NT2/D1 (cell line): Measurements from ENCODE around the gene MPHOSPH8.
"Not testable (repeated sequence)": the region's sequence is repeated elsewhere in the genome, so short reads cannot be mapped to it uniquely, and the experiment has no call there.

Experiments
- DNase-seq: peaks from one replicate; pipeline ENCODE4 v3.0.0-alpha.2; 2011; ENCODE audit warnings: low read depth, low spot score
- H3K27me3 ChIP-seq: 2 replicates; pipeline ENCODE4 v1.6.0; 2011; ENCODE audit warnings: mild to moderate bottlenecking; ENCODE audit not compliant: insufficient read length, insufficient read depth
- H3K36me3 ChIP-seq: 2 replicates; pipeline ENCODE4 v1.6.1; 2011; ENCODE audit warnings: mild to moderate bottlenecking, low read length, mixed read lengths; ENCODE audit not compliant: insufficient read depth, insufficient read length
- H3K4me1 ChIP-seq: 2 replicates; pipeline ENCODE4 v1.5.1; 2011; ENCODE audit not compliant: insufficient read depth, insufficient read length
- H3K4me3 ChIP-seq: 2 replicates; pipeline ENCODE4 v1.5.1; 2011; ENCODE audit warnings: low read depth; ENCODE audit not compliant: insufficient read length
- H3K9ac ChIP-seq: 2 replicates; pipeline ENCODE4 v1.6.0; 2011; ENCODE audit warnings: low read depth; ENCODE audit not compliant: insufficient read length
- H3K9me3 ChIP-seq: 2 replicates; pipeline ENCODE4 v1.5.1; 2011; ENCODE audit warnings: mild to moderate bottlenecking, low read length; ENCODE audit not compliant: insufficient read depth
- SUZ12 ChIP-seq: IDR thresholded peaks from 2 replicates; pipeline ENCODE4 v1.6.1; 2011; ENCODE audit not compliant: insufficient read length, insufficient read depth; ENCODE audit errors: extremely low read depth
- YY1 ChIP-seq: IDR thresholded peaks from 2 replicates; pipeline ENCODE4 v1.6.1; 2011; ENCODE audit not compliant: insufficient read length, insufficient read depth
- ZNF274 ChIP-seq: IDR thresholded peaks from 2 replicates; pipeline ENCODE4 v1.6.1; 2011; ENCODE audit warnings: mild to moderate bottlenecking, low read depth, low read length

MPHOSPH8 gene

DNA sequence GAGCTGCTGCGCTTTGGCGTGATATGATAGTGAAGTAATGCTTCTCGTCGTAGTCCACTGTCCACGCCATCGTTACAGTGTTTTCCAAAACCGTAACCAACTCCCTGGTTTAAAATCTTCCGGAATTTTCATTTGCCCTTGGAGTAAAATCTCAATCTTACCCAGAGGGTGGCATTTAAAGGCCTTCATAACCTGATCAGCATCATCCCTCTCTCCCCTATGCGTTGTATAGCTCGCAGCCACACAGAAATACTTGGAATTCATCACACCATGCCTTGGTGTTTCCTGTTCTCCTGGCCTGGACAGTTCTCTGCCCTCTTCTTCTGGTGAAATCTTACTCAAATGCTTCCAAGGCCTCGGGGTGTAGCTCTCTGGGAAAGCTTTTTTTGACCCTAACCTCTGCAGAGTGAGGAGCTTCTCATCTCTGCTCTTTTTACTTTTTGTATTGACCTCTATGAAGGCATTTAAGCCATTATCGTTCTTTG is 839 bp downstream of the MPHOSPH8 start:
- H3K9ac ChIP-seq, result peak overlapping the region; percentile 95
- TF ChIP-seq YY1, result no peak
- no peak for TF ChIP-seq SUZ12
- no peak for TF ChIP-seq ZNF274
- no peak for DNase-seq
- H3K4me3 ChIP-seq, result peak overlapping the region; percentile 87
- no peaks in the 10 kb centered on the region for H3K4me1 ChIP-seq
- peaks cover 31% of the 10 kb centered on the region for H3K36me3 ChIP-seq
- H3K9me3 ChIP-seq, result peaks cover 5% of the 10 kb centered on the region; the same call in 1 of the 2 replicates
- H3K27me3 ChIP-seq, result no peaks in the 10 kb centered on the region

DNA sequence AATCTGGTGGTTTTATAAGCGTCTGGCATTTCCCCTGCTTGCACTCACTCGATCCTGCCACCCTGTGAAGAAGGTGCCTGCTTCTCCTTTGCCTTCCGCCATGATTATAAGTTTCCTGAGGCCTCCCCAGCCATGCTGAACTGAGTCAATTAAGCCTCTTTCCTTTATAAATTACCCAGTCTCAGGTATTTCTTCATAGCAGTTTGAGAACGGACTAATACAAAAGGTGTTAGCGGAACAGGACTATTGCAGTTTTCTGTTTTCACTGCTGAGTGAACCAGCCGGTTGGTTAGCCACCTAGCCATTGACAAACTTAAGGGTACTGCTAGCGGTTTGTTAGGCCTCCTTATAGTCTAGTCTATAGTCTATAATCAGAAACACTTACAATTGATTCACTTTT is 2.5 kb downstream of the MPHOSPH8 start:
- not testable (repeated sequence) for DNase-seq, H3K4me3 ChIP-seq, H3K9ac ChIP-seq, H3K27me3 ChIP-seq, H3K9me3 ChIP-seq, H3K4me1 ChIP-seq
- H3K36me3 ChIP-seq, result peaks cover 25% of the 10 kb centered on the region

DNA sequence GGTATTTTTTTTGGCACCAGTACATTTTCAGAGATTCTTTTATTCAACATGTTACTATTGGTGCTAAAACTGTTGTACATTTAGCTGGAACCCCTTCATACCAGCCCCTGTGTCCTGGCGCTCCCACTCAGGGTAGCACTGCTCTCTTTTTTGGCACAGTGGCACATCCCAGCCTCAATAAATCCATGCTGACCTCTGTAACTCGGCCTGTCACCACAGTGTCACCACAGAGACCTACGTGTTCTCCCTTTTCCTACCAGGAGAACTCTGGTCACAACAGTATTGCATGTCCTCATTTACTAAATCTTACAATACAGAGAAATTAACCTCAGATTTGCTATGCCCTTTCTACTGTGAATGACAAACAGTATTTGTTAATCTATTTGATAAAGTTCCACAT is 10.2 kb downstream of the MPHOSPH8 start:
- H3K27me3 ChIP-seq, result no peaks in the 10 kb centered on the region
- TF ChIP-seq SUZ12, result no peak
- TF ChIP-seq ZNF274, result no peak
- TF ChIP-seq YY1, result no peak
- peaks cover 31% of the 10 kb centered on the region for H3K36me3 ChIP-seq
- no peak overlapping the region for H3K9ac ChIP-seq
- no peaks in the 10 kb centered on the region for H3K4me1 ChIP-seq
- no peak overlapping the region for H3K4me3 ChIP-seq
- DNase-seq, result no peak
- no peaks in the 10 kb centered on the region for H3K9me3 ChIP-seq

DNA sequence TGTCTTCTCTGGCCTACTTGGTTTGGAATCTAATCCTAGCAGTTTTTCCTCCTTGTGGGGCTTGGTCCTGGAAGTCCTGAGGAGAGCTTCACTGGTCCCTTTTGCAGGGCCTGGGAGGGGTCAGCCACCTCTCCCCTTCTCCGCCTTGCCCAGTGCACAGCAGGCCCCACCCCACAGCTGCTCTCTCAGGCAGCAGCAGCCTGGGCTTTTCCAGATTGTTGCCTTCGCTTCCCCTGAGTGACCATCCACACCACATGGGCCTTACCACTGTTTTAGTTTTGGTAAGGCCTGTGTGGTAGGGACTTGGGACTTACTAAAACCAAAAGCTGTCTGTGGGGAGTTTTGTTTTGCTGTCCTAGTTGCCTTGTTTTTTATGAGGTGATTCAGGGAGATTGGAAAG is 11.5 kb downstream of the MPHOSPH8 start:
- TF ChIP-seq ZNF274 (no peak), YY1 (no peak), SUZ12 (no peak)
- Histone ChIP-seq H3K4me1 (no peaks in the 10 kb centered on the region), H3K9me3 (no peaks in the 10 kb centered on the region), H3K4me3 (no peak overlapping the region), H3K9ac (no peak overlapping the region), H3K36me3 (peaks cover 40% of the 10 kb centered on the region), H3K27me3 (no peaks in the 10 kb centered on the region)
- no peak for DNase-seq

DNA sequence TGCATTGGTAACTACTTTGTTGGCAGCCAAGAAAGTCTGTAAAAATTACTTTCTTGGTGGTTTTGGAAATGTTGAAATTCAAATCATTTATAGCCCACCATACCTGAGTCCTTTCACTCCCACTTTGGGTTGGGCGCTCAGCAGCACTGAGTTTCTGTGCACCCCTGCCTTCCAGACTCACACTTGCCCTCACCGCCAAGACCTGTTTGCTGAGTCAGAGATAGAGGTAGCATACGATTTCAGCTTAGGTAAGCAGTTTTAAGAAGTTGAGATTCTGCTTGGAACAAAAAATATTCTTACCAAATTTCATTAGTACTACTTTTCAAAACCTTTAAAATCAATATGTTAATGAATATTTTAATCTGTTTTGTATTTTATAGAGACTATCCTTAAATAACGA is 12.6 kb downstream of the MPHOSPH8 start:
- H3K36me3 ChIP-seq, result peaks cover 48% of the 10 kb centered on the region

DNA sequence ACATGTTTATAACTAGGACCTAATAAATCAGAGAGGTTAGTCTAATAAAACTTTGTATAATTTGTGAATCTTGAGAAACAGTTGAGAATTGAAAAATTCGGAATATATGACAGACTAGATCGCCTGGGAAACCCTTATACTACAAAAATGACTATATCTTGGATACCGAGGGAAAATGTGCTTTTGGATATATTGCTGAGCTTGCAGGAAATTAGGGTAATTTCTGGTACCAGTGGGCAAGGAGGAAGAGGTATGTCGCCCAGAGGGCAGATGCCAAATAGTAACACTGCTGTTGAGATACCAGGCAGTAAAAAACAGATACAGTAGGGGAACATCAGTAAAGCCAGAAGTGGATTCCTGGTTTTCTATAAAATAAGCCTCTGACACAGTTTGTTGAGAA is 17.3 kb downstream of the MPHOSPH8 start:
- no peak for DNase-seq
- Histone ChIP-seq H3K9me3 (no peaks in the 10 kb centered on the region), H3K36me3 (peaks cover 51% of the 10 kb centered on the region), H3K4me3 (no peak overlapping the region), H3K9ac (no peak overlapping the region), H3K4me1 (no peaks in the 10 kb centered on the region), H3K27me3 (no peaks in the 10 kb centered on the region)
- TF ChIP-seq SUZ12 (no peak), YY1 (no peak), ZNF274 (no peak)

More for the DNA sequence above, 12.6 kb downstream of the MPHOSPH8 start:
- Histone ChIP-seq H3K4me1 (no peaks in the 10 kb centered on the region), H3K9me3 (no peaks in the 10 kb centered on the region), H3K4me3 (no peak overlapping the region), H3K9ac (no peak overlapping the region), H3K27me3 (no peaks in the 10 kb centered on the region)
- DNase-seq, result no peak
- TF ChIP-seq SUZ12 (no peak), ZNF274 (no peak), YY1 (no peak)

DNA sequence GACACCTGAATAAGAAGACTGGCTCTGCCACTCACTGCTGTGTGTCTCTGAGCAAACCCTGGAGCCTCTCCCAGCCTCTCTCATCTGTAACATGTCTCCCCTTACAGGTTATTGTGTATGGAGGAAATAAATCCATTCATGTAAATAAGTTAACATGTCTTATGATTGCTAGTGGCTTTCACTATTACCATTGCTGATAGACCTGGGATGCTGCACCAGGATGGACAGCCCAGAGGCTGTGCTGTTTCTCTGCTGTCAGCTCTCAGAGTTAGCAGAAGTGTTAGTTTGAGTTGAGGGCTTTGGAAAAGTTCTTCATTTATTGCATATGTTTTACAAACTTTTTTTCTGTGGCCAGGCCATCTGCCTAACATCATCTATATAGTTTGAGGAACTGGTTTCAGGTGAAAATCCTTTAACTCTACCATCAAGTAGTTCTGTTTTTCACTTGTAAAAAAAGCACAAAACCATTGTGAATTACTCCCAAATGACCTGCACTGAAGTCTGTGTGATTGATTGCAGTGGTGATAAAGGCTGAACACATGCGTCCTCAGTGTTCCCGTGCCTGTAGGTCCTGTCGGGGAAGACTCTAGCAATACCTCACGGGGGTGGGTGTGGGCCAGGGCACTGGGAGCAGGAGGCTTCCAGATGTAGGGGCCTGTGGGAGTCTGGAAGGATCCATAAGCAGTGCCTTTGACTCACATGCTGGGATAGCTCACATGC is 24.6 kb downstream of the MPHOSPH8 start:
- Histone ChIP-seq H3K4me3 (no peak overlapping the region), H3K9me3 (no peaks in the 10 kb centered on the region), H3K36me3 (peaks cover 30% of the 10 kb centered on the region), H3K9ac (no peak overlapping the region), H3K27me3 (no peaks in the 10 kb centered on the region), H3K4me1 (no peaks in the 10 kb centered on the region)
- TF ChIP-seq SUZ12 (no peak), YY1 (no peak), ZNF274 (no peak)
- DNase-seq, result no peak
